Activated T-cell treated with anti-CD3 and anti-CD28 coated beads for 48 hours (primary cell): ENCODE data around the gene HS3ST2.

Experiments
- DNase-seq: peaks from one replicate; pipeline ENCODE4 v3.0.0-alpha.2; 2020; ENCODE audit warnings: low read depth

HS3ST2 gene

GRCh38 chr16:22813948-22814710 is at the start of gene HS3ST2:
Gene HS3ST2, plus strand, starts transcription at chr16:22814162. Its CDS starts 449 bp downstream, at chr16:22814611.
- DNase-seq: peak; percentile 6

DNA sequence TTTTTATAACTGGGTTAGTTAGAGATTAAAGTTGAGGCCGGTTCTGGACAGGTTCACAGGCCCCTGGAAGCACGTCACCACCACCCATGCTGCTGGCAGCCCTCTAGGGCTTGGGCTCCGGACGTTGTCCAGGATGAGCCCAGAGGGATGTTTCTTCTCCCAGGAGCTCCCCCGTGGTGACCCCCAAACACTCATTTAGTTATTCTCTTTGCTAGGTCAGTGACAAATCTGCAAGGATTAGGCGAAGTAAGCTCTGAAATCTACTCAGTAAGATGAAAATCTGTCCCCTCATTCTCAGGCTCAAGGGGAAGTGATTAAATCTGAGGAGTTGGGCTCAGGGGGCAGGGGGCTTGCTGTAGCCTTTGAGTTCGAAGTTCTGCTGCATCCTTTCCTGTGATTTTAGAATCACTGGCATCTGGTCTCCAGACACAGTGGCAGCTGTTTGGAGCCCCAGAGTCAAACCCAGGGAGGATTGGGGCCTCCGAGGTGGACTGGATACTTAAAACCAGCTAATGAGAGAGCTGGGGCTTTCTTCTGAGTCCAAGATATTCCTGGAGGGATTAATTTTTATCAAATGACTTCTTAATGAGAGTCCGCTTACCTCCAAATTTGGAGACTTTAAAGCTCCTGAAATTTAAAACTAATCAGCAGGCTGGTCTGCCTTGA is 49.2 kb upstream of the HS3ST2 start:
- DNase-seq: no peak

GRCh38 chr16:22765479-22765878 is 48.5 kb upstream of the HS3ST2 start:
- DNase-seq: no peak

- DNase-seq: no peak
Observed at GRCh38 chr16:22770866-22771265, 43.1 kb upstream of the HS3ST2 start.

DNA sequence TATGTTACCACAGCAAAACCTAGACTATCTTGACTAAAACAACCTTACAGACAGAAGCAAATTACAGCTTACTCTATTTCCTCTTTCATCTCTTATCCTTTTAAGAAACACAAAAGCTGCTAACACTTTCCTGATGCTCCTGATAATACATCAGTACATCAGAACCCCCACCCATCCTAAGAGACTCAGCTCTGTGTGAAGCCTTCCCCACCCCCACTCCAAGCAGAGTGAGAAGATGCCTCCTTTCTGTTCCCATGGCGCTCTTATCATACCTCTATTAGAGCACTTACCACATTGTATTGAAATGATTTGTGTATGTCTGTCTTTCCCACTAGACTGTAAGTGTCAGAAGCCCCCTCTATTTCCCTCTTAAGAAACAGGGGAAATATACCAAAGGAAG is 42.4 kb upstream of the HS3ST2 start:
- DNase-seq: no peak

- DNase-seq: no peak
Observed at GRCh38 chr16:22775220-22775922, 38.6 kb upstream of the HS3ST2 start.

DNA sequence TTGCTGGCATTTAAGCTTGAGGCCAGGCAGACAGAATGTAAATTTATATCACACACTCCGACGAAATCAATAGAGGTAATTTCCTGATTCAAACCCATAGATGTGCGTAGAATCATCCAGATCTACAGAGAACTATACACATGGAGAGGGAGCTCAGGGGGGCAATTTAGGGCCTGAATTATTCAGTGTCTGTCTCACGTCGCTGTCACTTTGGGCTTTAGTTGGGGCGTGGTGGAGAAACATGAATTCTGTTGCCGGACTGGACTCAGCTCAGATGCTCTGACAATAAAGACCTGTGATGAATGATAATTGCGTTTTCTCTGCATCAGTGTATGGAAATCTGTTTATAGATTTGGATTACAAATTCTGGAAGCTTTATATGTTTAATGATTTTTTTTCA is 32.5 kb upstream of the HS3ST2 start:
- no peak for DNase-seq

GRCh38 chr16:22782314-22782713 is 31.6 kb upstream of the HS3ST2 start:
- DNase-seq: no peak

- no peak for DNase-seq
Observed at GRCh38 chr16:22784690-22785214, 29.2 kb upstream of the HS3ST2 start.

GRCh38 chr16:22785552-22785951 is 28.4 kb upstream of the HS3ST2 start:
- DNase-seq: no peak

- no peak for DNase-seq
Observed at GRCh38 chr16:22786284-22786683, 27.7 kb upstream of the HS3ST2 start.

GRCh38 chr16:22786691-22787090 is 27.3 kb upstream of the HS3ST2 start:
- DNase-seq: no peak

DNA sequence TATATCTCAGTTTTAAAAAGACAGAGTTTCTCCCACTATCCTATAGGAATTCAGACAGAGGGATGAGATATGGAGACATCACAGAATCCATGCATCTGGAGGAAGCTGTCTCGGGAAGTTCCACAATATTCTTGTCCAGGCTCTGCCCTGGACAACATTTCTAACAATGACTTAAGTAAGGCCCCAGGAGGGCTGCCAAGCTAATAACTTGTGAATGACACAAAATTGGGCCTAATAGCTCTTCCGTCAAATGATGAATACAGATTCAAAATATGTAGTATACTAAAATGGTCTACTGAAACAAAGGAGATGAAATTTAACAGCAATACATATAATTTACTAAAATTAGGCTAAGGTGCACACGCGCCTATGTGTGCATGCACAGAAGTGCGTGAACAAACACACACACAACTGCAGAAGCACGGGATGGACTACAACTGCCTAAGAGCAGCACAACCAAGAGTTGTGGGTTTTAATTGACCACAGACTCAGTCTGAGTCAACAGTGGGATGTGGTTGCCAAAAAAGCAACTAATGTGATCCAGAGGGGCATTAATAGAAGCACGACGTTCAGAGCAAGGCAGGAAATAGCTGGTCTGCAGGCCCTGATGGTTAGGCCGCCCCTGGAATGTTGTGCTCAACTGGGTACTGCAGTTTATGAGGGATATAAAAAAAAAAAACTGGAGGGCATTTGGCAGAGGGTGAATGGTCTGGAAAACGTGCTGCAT is 26.3 kb upstream of the HS3ST2 start:
- no peak for DNase-seq

DNA sequence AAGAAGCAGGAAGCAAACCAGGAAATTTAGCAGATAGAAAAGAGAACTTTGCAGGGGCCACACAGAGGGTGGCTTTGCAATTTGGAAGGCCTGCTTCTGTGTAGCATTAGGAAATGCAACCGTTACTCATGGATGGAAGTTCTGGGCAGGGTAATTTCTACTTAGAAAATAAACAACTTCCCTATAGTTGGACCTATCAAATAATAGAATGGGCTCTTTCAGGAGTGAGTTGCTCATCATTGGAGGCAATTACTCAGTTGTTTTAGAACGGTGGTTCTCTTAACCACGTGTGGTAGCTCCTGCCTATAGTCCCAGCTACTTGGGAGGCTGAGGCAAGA is 25.8 kb upstream of the HS3ST2 start:
- no peak for DNase-seq

GRCh38 chr16:22789281-22789945 is 24.5 kb upstream of the HS3ST2 start:
- DNase-seq: no peak

DNA sequence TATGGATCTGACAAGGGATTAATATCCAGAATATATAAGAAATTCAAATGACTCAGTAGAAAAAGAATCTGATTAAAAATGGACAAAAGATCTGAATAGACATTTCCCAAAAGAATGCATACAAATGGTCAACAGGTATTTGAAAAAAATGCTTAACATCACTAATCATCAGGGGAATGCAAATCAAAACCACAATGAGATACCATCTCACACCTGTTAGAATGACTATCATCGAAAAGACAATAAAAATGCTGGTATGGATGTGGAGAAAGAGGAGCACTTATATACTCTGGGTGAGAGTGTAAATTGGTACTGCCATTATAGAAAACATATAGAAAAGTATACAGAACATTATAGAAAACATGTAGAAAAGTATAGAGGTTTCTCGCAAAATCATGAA is 16.4 kb upstream of the HS3ST2 start:
- no peak for DNase-seq

- no peak for DNase-seq
Observed at GRCh38 chr16:22799113-22799512, 14.8 kb upstream of the HS3ST2 start.

DNA sequence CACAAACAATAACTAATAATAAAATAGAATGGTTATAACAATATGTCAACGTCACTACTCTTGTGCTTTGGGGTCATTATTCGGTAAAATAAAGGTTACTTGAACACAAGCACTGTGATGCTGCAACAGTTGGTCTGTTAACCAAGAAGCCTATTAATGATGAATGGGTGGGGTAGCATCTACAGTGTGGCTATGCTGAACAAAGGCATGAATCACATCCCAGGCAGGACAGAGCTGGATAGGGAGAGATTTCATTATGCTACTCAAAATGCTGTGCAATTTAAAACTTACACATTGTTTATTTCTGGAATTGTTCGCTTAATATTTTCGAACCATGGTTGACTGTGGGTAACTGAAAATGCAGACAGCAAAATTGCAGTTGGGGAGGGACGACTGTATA is 9.1 kb upstream of the HS3ST2 start:
- DNase-seq: no peak

DNA sequence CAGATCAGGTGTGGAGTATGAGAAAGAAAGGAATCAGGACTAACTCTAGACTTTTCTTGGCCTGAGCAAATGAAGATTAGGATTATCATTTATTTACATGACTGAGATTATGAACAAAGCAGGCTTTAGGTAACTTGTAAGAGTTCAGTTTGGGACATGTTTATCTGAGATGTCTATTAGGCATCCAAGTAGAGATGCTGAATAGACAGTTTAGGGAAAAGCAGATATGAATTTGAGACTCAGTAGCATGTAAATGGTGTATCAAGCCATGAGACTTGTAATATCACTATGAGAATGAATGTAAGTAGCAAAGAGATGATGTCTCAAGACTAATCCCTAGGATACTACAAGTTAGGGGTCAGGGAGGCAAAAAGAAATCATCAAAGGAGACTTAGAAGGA is 8.6 kb upstream of the HS3ST2 start:
- DNase-seq: no peak

- DNase-seq: no peak
Observed at GRCh38 chr16:22806811-22807210, 7.2 kb upstream of the HS3ST2 start.

DNA sequence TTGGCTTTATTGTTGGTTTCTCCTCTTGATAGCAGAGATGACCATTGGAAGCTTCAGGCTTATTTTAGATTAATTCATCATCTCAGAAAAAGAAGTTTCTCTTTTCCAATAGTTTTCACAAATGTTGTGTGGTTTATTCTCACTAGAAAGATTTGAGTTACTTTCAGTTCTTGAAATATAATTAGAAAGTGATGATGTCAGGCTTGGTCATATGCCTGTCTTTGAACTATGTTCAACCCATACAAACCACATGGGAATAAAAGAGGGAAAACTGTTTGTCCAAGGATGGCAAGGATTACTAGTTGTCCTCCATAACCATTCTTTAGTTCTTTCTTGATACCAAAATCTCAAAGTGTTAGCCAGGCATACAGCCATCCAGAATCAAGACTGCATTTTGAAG is 3.7 kb upstream of the HS3ST2 start:
- DNase-seq: no peak
